HG03064 (cell line): Measurements from ENCODE around the gene SUMO1.

Source experiments
- ATAC-seq: cut with Tn5 transposase; IDR thresholded peaks from one replicate; pipeline ENCODE4 v1.9.1; 2021; ENCODE audit warnings: low read depth; ENCODE audit not compliant: unreplicated experiment

The SUMO1 gene

DNA sequence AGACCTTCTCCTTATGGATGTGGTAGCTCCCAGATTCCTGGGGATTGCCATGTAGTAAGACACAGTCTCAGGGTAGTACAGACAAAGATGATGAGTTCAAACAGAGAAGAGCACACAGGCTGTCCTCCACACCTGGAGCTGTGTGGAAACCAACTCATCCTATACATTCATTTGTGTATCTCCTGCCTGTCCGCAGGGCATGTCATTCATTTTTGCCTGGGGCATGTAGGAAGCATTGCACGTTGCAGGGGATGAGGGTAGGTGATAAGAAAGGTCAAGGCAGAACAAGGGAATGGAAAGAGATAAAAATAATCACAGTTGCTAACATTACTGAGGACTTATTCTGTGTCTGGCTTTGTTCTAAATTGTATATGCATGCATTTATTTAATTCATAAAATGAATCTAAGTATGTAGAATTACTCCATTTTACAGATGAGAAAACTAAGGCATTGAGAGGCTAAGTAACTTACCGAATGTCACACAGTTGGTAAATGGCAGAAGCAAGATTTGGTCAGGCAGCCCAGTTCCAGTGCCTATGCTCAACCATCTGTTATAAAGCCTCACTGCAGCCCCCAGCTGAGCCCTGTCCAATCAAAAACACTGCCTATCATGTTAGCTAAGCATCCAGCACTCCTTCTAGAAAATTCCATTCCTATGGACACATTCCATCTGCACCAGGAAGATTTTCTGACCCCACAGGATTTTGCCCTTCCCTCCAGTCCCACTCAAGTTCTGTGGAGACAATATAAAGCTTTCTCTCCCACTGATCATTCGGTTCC is 81.0 kb downstream of the SUMO1 start:
- ATAC-seq, result no peak
